ENCODE data around the gene BET1L.

Gene BET1L

GRCh38 chr11:200224-201003 is 6.8 kb downstream of the BET1L start:
- Histone ChIP-seq H3K27ac (ENCODE audit: low read length) (no peak overlapping the region), H3K27me3 (ENCODE audit: low read depth, low read length) (no peaks in the 10 kb centered on the region), H3K79me2 (ENCODE audit: low read length) (peaks cover 7% of the 10 kb centered on the region), H3K4me2 (ENCODE audit: low read length) (no peak overlapping the region), H3K9ac (ENCODE audit: low read length) (no peak overlapping the region), H3K9me3 (ENCODE audit: insufficient read depth, low read length) (no peaks in the 10 kb centered on the region), H4K20me1 (ENCODE audit: insufficient read depth, low read length) (0 out of 2 replicates have a peak, but pooled peaks cover 6% of the 10 kb centered on the region), H2AFZ (ENCODE audit: low read depth, low read length) (no peak overlapping the region), H3K4me3 (ENCODE audit: low read length) (no peak overlapping the region), H3K4me1 (ENCODE audit: low read length) (0 out of 2 replicates have a peak, but pooled peaks cover 4% of the 10 kb centered on the region), H3K36me3 (replicated peaks; ENCODE audit: low read depth, low read length) (peaks cover 18% of the 10 kb centered on the region)
- no peak for TF ChIP-seq EZH2phosphoT487 (IDR thresholded peaks at IDR 0.05; ENCODE audit: low read depth)
- TF ChIP-seq, protein P1, sequence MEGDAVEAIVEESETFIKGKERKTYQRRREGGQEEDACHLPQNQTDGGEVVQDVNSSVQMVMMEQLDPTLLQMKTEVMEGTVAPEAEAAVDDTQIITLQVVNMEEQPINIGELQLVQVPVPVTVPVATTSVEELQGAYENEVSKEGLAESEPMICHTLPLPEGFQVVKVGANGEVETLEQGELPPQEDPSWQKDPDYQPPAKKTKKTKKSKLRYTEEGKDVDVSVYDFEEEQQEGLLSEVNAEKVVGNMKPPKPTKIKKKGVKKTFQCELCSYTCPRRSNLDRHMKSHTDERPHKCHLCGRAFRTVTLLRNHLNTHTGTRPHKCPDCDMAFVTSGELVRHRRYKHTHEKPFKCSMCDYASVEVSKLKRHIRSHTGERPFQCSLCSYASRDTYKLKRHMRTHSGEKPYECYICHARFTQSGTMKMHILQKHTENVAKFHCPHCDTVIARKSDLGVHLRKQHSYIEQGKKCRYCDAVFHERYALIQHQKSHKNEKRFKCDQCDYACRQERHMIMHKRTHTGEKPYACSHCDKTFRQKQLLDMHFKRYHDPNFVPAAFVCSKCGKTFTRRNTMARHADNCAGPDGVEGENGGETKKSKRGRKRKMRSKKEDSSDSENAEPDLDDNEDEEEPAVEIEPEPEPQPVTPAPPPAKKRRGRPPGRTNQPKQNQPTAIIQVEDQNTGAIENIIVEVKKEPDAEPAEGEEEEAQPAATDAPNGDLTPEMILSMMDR (IDR thresholded peaks at IDR 0.05; ENCODE audit: low read depth, low read length) = no peak

DNA sequence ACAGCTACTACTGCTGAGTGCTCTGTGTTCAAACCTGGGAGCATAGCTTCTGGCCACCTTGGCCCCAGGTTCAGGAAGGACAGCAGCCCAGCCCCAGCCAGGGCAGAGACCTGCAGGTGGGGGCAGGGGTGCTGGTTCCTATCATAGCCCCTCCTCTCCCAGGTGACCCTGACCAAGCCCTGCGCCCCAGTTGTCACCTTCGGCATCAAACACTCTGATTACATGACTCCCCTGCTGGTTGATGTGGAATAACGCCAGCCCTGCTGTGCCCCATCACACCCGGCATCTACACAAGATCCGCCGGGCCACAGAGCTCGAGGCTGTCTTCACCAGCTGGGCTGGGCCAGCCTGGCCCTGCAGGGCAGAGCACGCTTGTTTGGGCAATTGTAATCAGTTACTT is 7.4 kb downstream of the BET1L start:
- Histone ChIP-seq H3K27me3 (ENCODE audit: low read depth, low read length) (no peaks in the 10 kb centered on the region), H4K20me1 (ENCODE audit: insufficient read depth, low read length) (no peaks in the 10 kb centered on the region), H3K4me3 (ENCODE audit: low read length) (no peak overlapping the region), H3K4me1 (ENCODE audit: low read length) (no peaks in the 10 kb centered on the region), H3K9ac (ENCODE audit: low read length) (no peak overlapping the region), H3K9me3 (ENCODE audit: insufficient read depth, low read length) (no peaks in the 10 kb centered on the region), H3K36me3 (replicated peaks; ENCODE audit: low read depth, low read length) (peaks cover 12% of the 10 kb centered on the region), H2AFZ (ENCODE audit: low read depth, low read length) (no peak overlapping the region), H3K79me2 (ENCODE audit: low read length) (peaks cover under 1% of the 10 kb centered on the region; the same call in 1 of the 2 replicates), H3K27ac (ENCODE audit: low read length) (no peak overlapping the region), H3K4me2 (ENCODE audit: low read length) (no peak overlapping the region)
- TF ChIP-seq, protein P1 (IDR thresholded peaks at IDR 0.05; ENCODE audit: low read depth, low read length) = no peak
- TF ChIP-seq EZH2phosphoT487 (IDR thresholded peaks at IDR 0.05; ENCODE audit: low read depth) = no peak

DNA sequence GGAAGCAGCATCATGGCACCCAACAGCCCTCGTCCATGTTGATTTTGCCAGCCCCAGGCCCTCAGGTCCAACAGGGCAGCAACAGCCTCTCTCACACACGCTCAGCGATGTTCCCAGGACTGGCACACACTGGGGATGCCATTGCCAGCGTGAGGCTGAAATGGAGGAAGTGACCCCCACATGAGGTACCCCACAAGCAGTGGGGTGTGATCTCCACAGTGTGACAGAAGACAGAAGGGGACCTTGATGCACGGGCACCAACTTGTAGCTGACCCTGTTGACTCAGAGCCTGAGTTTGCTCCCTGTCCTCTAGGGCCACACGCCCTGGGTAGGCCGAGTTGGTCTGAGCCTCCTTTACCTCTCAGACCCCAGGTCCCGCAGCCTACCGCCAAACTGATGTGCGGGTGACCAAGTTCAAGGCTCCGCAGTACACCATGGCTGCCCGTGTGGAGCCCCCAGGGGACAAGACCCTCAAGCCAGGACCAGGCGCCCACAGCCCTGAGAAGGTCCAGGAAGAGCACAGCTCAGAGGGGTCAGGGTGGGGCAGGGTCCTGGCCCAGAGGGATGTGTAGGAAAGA is 8.1 kb downstream of the BET1L start:
- H3K27ac ChIP-seq (ENCODE audit: low read length) = no peak overlapping the region
- H3K4me1 ChIP-seq (ENCODE audit: low read length) = no peaks in the 10 kb centered on the region
- no peaks in the 10 kb centered on the region for H4K20me1 ChIP-seq (ENCODE audit: insufficient read depth, low read length)
- H3K4me3 ChIP-seq (ENCODE audit: low read length) = no peak overlapping the region
- no peak overlapping the region for H3K4me2 ChIP-seq (ENCODE audit: low read length)
- no peak for TF ChIP-seq EZH2phosphoT487 (IDR thresholded peaks at IDR 0.05; ENCODE audit: low read depth)
- TF ChIP-seq, protein P1 (IDR thresholded peaks at IDR 0.05; ENCODE audit: low read depth, low read length) = no peak
- no peaks in the 10 kb centered on the region for H3K79me2 ChIP-seq (ENCODE audit: low read length)
- H3K9me3 ChIP-seq (ENCODE audit: insufficient read depth, low read length) = no peaks in the 10 kb centered on the region
- H3K27me3 ChIP-seq (ENCODE audit: low read depth, low read length) = no peaks in the 10 kb centered on the region
- H3K36me3 ChIP-seq (replicated peaks; ENCODE audit: low read depth, low read length) = peaks cover 6% of the 10 kb centered on the region
- H3K9ac ChIP-seq (ENCODE audit: low read length) = no peak overlapping the region
- H2AFZ ChIP-seq (ENCODE audit: low read depth, low read length) = no peak overlapping the region

DNA sequence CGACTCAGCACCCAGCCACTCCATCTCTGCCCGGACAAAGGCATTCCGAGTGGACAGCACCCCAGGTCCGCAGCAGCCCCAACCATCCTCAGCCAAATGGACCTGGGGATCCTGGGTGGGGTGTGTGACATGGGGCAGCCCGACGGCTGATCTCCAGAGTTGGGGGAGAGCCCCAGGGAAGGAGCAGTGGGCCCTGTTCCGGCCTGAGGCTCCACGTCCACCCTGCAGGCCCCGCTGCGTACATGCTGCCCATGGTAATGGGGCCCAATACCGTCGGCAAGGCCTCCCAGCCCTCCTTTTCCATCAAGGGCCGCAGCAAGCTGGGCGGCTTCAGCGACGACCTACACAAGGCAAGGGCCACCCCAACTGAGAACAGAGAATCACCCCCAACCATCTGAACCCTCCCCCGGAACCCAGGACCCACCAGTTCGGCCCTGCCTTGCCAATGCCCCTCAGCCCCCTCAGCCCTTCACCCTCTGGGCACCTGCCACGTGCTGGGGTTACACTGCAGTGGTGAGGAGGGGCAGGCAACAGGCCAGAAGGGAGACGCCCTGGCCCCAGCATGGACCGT is 8.9 kb downstream of the BET1L start:
- Histone ChIP-seq H3K4me1 (ENCODE audit: low read length) (no peaks in the 10 kb centered on the region), H3K4me2 (ENCODE audit: low read length) (no peak overlapping the region), H3K9ac (ENCODE audit: low read length) (no peak overlapping the region)

More for the DNA sequence above, 8.9 kb downstream of the BET1L start:
- Histone ChIP-seq H3K79me2 (ENCODE audit: low read length) (no peaks in the 10 kb centered on the region), H3K27me3 (ENCODE audit: low read depth, low read length) (no peaks in the 10 kb centered on the region), H4K20me1 (ENCODE audit: insufficient read depth, low read length) (no peaks in the 10 kb centered on the region), H2AFZ (ENCODE audit: low read depth, low read length) (no peak overlapping the region), H3K27ac (ENCODE audit: low read length) (no peak overlapping the region), H3K36me3 (replicated peaks; ENCODE audit: low read depth, low read length) (peaks cover 3% of the 10 kb centered on the region), H3K4me3 (ENCODE audit: low read length) (no peak overlapping the region), H3K9me3 (ENCODE audit: insufficient read depth, low read length) (no peaks in the 10 kb centered on the region)
- TF ChIP-seq, protein P1 (IDR thresholded peaks at IDR 0.05; ENCODE audit: low read depth, low read length) = no peak
- TF ChIP-seq EZH2phosphoT487 (IDR thresholded peaks at IDR 0.05; ENCODE audit: low read depth) = no peak

Data from OCI-LY3 (cell line).